ENCODE results near the gene ADGRL2. TPM values are rescaled to one million over a fixed set of nuclear protein-coding genes. Genes with fewer than 3 reads are reported as not detected.

Gene ADGRL2
- total RNA-seq, 1 experiment from 2014 or later = 0.20 TPM

- H3K9me3 ChIP-seq (ENCODE audit: control insufficient read depth in 1 of 2, insufficient read depth in 1 of 2, low read depth in 1 of 2, low read length in 2 of 2) = no peaks in the 10 kb centered on the region; a peak in 1 of 4 replicates
- no peaks in the 10 kb centered on the region for H4K20me1 ChIP-seq (ENCODE audit: insufficient read depth)
- H3K36me3 ChIP-seq (ENCODE audit: control insufficient read depth in 1 of 2, insufficient read depth in 2 of 2, low read length in 2 of 2) = no peaks in the 10 kb centered on the region
- POLR2A ChIA-PET = no interaction called here
- H3K4me3 ChIP-seq (replicated peaks in 1 of 2; ENCODE audit: low read depth in 1 of 2, low read length in 2 of 2) = no peak overlapping the region
- H2AFZ ChIP-seq (ENCODE audit: low read depth, low read length, poor library complexity, severe bottlenecking) = no peak overlapping the region
- BruUV-seq (replicated peaks) = no TSS peak
- H3K27ac ChIP-seq (ENCODE audit: low read depth, low read length) = no peak overlapping the region
- no peaks in the 10 kb centered on the region for H3K4me1 ChIP-seq (ENCODE audit: control insufficient read depth in 1 of 2, insufficient read depth in 2 of 2, low read length in 2 of 2)
- RAD21 ChIA-PET (ENCODE audit: low non-redundant PET in 1 of 2, low total read pairs in 2 of 2, uncharacterized antibody in 2 of 2, unreplicated experiment in 2 of 2) = no interaction called here
- H3K27me3 ChIP-seq (ENCODE audit: insufficient read depth, low read length) = no peaks in the 10 kb centered on the region
- CTCF ChIA-PET = no interaction called here
- intact Hi-C loops (cut with micrococcal nuclease) = no loop called here
- no peak overlapping the region for H3K4me2 ChIP-seq (ENCODE audit: low read length)
- no peak for TF ChIP-seq MAX (IDR thresholded peaks at IDR 0.05)
- TF ChIP-seq JUND (IDR thresholded peaks at IDR 0.05) = no peak
- TF ChIP-seq EGR1 (IDR thresholded peaks at IDR 0.05; ENCODE audit: low read depth) = no peak
- no peak for TF ChIP-seq SRF (IDR thresholded peaks at IDR 0.05; ENCODE audit: low read depth)
- no peak for TF ChIP-seq CEBPB (IDR thresholded peaks at IDR 0.05; ENCODE audit: low read depth)
- no peak for TF ChIP-seq POLR2AphosphoS5 (IDR thresholded peaks at IDR 0.05; ENCODE audit: low read depth, low read length)
- TF ChIP-seq RAD21 (IDR thresholded peaks at IDR 0.05; ENCODE audit: low read depth) = no peak
- TF ChIP-seq EZH2 (IDR thresholded peaks at IDR 0.05) = no peak
- no peak for TF ChIP-seq REST (IDR thresholded peaks at IDR 0.05; ENCODE audit: low read depth)
- TF ChIP-seq ZFX (IDR thresholded peaks at IDR 0.05) = no peak
- TF ChIP-seq ZNF274 (IDR thresholded peaks at IDR 0.05; ENCODE audit: low read depth, low read length) = no peak
- TF ChIP-seq YY1 (IDR thresholded peaks at IDR 0.05; ENCODE audit: extremely low read depth, insufficient replicate concordance, low read depth, low read length) = no peak
- TF ChIP-seq TCF7L2 (IDR thresholded peaks at IDR 0.05; ENCODE audit: borderline replicate concordance, extremely low read depth, insufficient read depth, insufficient read length) = no peak
- no peak for TF ChIP-seq POLR2A (IDR thresholded peaks at IDR 0.05; ENCODE audit: borderline replicate concordance, extremely low read depth, insufficient read depth, insufficient read length)
- no peak for TF ChIP-seq CBX3 (IDR thresholded peaks at IDR 0.05; ENCODE audit: low read depth)
- TF ChIP-seq FOSL1 (IDR thresholded peaks at IDR 0.05; ENCODE audit: low read depth) = no peak
- TF ChIP-seq CTCF (IDR thresholded peaks at IDR 0.05 in 2 of 3, conservative IDR thresholded peaks at IDR 0.05 in 1 of 3; ENCODE audit: borderline replicate concordance in 1 of 3, insufficient read depth in 1 of 3, low read depth in 2 of 3, low read length in 2 of 3) = no peak
- no peak for TF ChIP-seq ATF3 (IDR thresholded peaks at IDR 0.05)
- no peak for TF ChIP-seq ZBTB33 (IDR thresholded peaks at IDR 0.05; ENCODE audit: extremely low read depth, insufficient replicate concordance, low read length)
- no peaks in the 10 kb centered on the region for H3K79me2 ChIP-seq (ENCODE audit: insufficient read depth, low read length)
- ATAC-seq (no peak), DNase-seq (ENCODE audit: low read depth, low spot score) (no peak)
- no peak overlapping the region for H3K9ac ChIP-seq (ENCODE audit: low read length)
- no peaks in the 10 kb centered on the region for H3K9me2 ChIP-seq (ENCODE audit: insufficient read depth)
Observed at GRCh38 chr1:81970416-81970815, 169.7 kb downstream of the ADGRL2 start.
